Karpas-422 (cell line): ENCODE measurements around the gene BDKRB2. TPM values are rescaled to one million over a fixed set of nuclear protein-coding genes. Genes with fewer than 3 reads are reported as not detected.

ENCODE experiments used
- DNase-seq: peaks from one replicate; pipeline ENCODE4 v3.0.0-alpha.2; 2015
- H2AFZ ChIP-seq: fragments of 200-600 bp; sonication (generic); 2 replicates; pipeline ENCODE4 v1.6.1; 2014; ENCODE audit warnings: antibody characterized with exemption, low read length, mixed read lengths
- H3K27ac ChIP-seq: fragments of 200-600 bp; sonication (generic); 2 replicates; pipeline ENCODE4 v1.5.1; 2014; ENCODE audit warnings: mild to moderate bottlenecking, low read length, moderate library complexity
- H3K27me3 ChIP-seq: fragments of 200-600 bp; sonication (generic); 2 replicates; pipeline ENCODE4 v1.6.1; 2014; ENCODE audit warnings: low read length, mixed read lengths
- H3K36me3 ChIP-seq: fragments of 200-600 bp; sonication (generic); 2 replicates; pipeline ENCODE4 v1.6.1; 2014; ENCODE audit warnings: low read length, mixed read lengths; ENCODE audit not compliant: insufficient read depth
- H3K4me1 ChIP-seq: fragments of 200-600 bp; sonication (generic); 2 replicates; pipeline ENCODE4 v1.6.1; 2014; ENCODE audit warnings: mild to moderate bottlenecking, low read length, mixed read lengths
- H3K4me2 ChIP-seq: fragments of 200-600 bp; sonication (generic); 2 replicates; pipeline ENCODE4 v1.6.1; 2014; ENCODE audit warnings: low read length, low read depth, mild to moderate bottlenecking; ENCODE audit not compliant: poor library complexity, severe bottlenecking
- H3K4me3 ChIP-seq: fragments of 200-600 bp; sonication (generic); 2 replicates; pipeline ENCODE4 v1.5.1; 2014; ENCODE audit warnings: mild to moderate bottlenecking, antibody characterized with exemption, low read length, mixed read lengths
- H3K79me2 ChIP-seq: fragments of 200-600 bp; sonication (generic); 2 replicates; pipeline ENCODE4 v1.6.1; 2014; ENCODE audit warnings: mild to moderate bottlenecking, low read length, mixed read lengths
- H3K9ac ChIP-seq: fragments of 200-600 bp; sonication (generic); 2 replicates; pipeline ENCODE4 v1.6.0; 2014; ENCODE audit warnings: low read length
- H3K9me2 ChIP-seq: fragments of 200-600 bp; sonication (generic), shearing (Covaris generic); replicated peaks from 2 replicates; pipeline ENCODE4 v1.6.0; 2014; ENCODE audit warnings: mild to moderate bottlenecking, low read length, moderate library complexity; ENCODE audit not compliant: insufficient read depth
- H3K9me3 ChIP-seq: fragments of 300-700, 200-600 bp; sonication (generic); 2 replicates; pipeline ENCODE4 v1.6.1; 2014; ENCODE audit warnings: low read length, mixed read lengths
- H4K20me1 ChIP-seq: fragments of 200-600 bp; sonication (generic); 2 replicates; pipeline ENCODE4 v1.6.1; 2014; ENCODE audit warnings: mild to moderate bottlenecking, antibody characterized with exemption, low read length, low read depth; ENCODE audit not compliant: insufficient read depth
- total RNA-seq: library from RNA; depleted of rRNA; stranded (reverse); fragments of >200 nt; shearing (Covaris generic); gene quantifications from 2 replicates; pipeline ENCODE4 v1.2.3, GENCODE V29; 2014; ENCODE audit warnings: low replicate concordance

BDKRB2 gene
- total RNA-seq, 1 experiment from 2014 or later: not detected

DNA sequence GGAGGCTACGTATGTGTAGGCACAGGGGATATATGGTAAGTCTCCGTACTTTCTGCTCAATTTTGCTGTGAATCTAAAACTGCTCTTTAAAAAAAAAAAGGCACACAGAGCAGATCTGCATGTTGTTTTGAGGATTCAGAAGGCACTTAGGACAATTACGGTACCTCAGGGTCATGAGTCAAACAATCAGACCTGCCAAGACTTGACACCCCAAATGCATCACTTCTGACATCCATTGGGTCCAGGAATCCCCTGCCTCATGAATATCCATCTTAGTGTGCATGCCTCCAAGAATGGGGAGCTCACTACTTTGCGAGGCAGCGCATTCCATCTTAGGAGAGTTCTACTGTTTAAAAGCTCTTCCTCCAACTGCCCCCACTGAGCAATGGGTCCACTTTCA, 3.0 kb downstream of the BDKRB2 start:
- Histone ChIP-seq H2AFZ (no peak overlapping the region), H3K4me3 (no peak overlapping the region), H3K4me2 (no peak overlapping the region), H3K9ac (no peak overlapping the region), H3K36me3 (no peaks in the 10 kb centered on the region), H3K9me3 (no peaks in the 10 kb centered on the region), H3K27me3 (no peaks in the 10 kb centered on the region), H3K27ac (no peak overlapping the region), H4K20me1 (no peaks in the 10 kb centered on the region; the same call in 1 of the 2 replicates), H3K4me1 (peaks cover 13% of the 10 kb centered on the region), H3K79me2 (no peaks in the 10 kb centered on the region), H3K9me2 (no peaks in the 10 kb centered on the region)
- no peak for DNase-seq

DNA sequence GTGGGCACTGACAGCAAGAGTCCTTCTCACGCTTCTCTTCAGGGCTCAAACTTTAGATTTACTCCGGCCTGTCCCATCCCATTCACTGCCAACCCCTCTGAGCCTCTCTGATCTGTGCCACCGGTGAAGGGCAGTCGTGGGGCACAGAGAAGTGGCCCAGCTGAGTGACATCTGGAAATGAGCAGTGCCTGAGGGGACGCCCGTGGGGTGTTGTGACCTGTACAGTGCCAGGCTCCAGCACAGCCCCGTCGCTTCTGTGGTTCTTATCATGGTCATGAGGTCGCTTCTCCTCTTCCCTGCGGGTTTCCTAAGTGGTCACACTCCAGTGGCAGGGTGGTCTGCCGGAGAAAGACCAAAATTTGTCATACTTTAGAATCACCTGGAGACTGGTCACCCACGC, 4.1 kb downstream of the BDKRB2 start:
- H3K36me3 ChIP-seq: no peaks in the 10 kb centered on the region
- H3K4me1 ChIP-seq: peaks cover 13% of the 10 kb centered on the region
- H3K9me2 ChIP-seq: no peaks in the 10 kb centered on the region
- H3K27ac ChIP-seq: no peak overlapping the region
- no peaks in the 10 kb centered on the region; the same call in 1 of the 2 replicates for H4K20me1 ChIP-seq
- no peaks in the 10 kb centered on the region for H3K27me3 ChIP-seq
- H3K4me2 ChIP-seq: no peak overlapping the region
- DNase-seq: no peak
- H3K4me3 ChIP-seq: no peak overlapping the region
- H2AFZ ChIP-seq: no peak overlapping the region
- no peaks in the 10 kb centered on the region for H3K9me3 ChIP-seq
- no peaks in the 10 kb centered on the region for H3K79me2 ChIP-seq
- no peak overlapping the region for H3K9ac ChIP-seq

GRCh38 chr14:96212140-96212539, 7.5 kb downstream of the BDKRB2 start:
- Histone ChIP-seq H3K9me3 (no peaks in the 10 kb centered on the region), H3K79me2 (no peaks in the 10 kb centered on the region), H3K4me2 (no peak overlapping the region), H3K36me3 (no peaks in the 10 kb centered on the region), H3K27ac (no peak overlapping the region), H3K9ac (no peak overlapping the region), H2AFZ (no peak overlapping the region), H3K4me1 (no peaks in the 10 kb centered on the region), H4K20me1 (no peaks in the 10 kb centered on the region), H3K9me2 (no peaks in the 10 kb centered on the region), H3K4me3 (no peak overlapping the region), H3K27me3 (no peaks in the 10 kb centered on the region)
- DNase-seq: no peak

GRCh38 chr14:96212896-96213295, 8.3 kb downstream of the BDKRB2 start:
- H3K36me3 ChIP-seq: no peaks in the 10 kb centered on the region
- H3K27me3 ChIP-seq: no peaks in the 10 kb centered on the region
- H3K4me3 ChIP-seq: no peak overlapping the region
- no peak for DNase-seq
- H3K9me2 ChIP-seq: no peaks in the 10 kb centered on the region
- no peak overlapping the region for H3K9ac ChIP-seq
- H3K9me3 ChIP-seq: no peaks in the 10 kb centered on the region
- H3K27ac ChIP-seq: no peak overlapping the region
- no peaks in the 10 kb centered on the region for H3K4me1 ChIP-seq
- H4K20me1 ChIP-seq: no peaks in the 10 kb centered on the region
- no peak overlapping the region for H2AFZ ChIP-seq
- H3K4me2 ChIP-seq: no peak overlapping the region
- no peaks in the 10 kb centered on the region for H3K79me2 ChIP-seq

- Histone ChIP-seq H3K9me2 (no peaks in the 10 kb centered on the region), H3K4me3 (no peak overlapping the region), H3K79me2 (no peaks in the 10 kb centered on the region), H3K27ac (no peak overlapping the region), H4K20me1 (no peaks in the 10 kb centered on the region), H3K9ac (no peak overlapping the region), H3K9me3 (no peaks in the 10 kb centered on the region), H2AFZ (no peak overlapping the region), H3K27me3 (no peaks in the 10 kb centered on the region), H3K36me3 (no peaks in the 10 kb centered on the region), H3K4me2 (no peak overlapping the region), H3K4me1 (no peaks in the 10 kb centered on the region)
- DNase-seq: no peak
These were observed 9.3 kb downstream of the BDKRB2 start for GRCh38 chr14:96213871-96214465.

DNA sequence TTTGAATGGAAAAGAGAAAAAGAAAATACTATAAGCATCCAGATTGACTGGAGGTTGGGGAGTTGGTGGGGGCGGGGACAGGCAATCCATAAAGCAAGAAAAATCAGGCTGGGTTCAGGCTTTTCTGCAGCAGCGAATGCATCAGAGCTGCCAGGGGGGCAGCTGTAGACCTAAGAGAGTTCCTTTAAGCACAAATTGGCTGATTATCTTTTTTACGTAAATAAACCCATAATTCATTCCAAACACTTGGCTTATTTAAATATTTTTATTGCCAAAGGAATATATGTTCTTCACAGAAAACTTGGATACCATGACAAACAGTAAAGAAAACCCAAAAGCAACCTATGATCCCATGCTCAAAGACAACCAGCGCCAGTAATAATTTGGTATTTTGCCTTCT, 10.2 kb downstream of the BDKRB2 start:
- Histone ChIP-seq H3K79me2 (no peaks in the 10 kb centered on the region), H3K4me1 (no peaks in the 10 kb centered on the region), H3K9ac (no peak overlapping the region), H3K27me3 (no peaks in the 10 kb centered on the region), H3K9me2 (no peaks in the 10 kb centered on the region), H3K9me3 (no peaks in the 10 kb centered on the region), H2AFZ (no peak overlapping the region), H3K36me3 (no peaks in the 10 kb centered on the region), H4K20me1 (no peaks in the 10 kb centered on the region), H3K4me3 (no peak overlapping the region), H3K27ac (no peak overlapping the region), H3K4me2 (no peak overlapping the region)
- DNase-seq: no peak

- H2AFZ ChIP-seq: no peak overlapping the region
These were observed 11.0 kb downstream of the BDKRB2 start for GRCh38 chr14:96215452-96216244.

GRCh38 chr14:96216627-96217026, 12.0 kb downstream of the BDKRB2 start:
- H2AFZ ChIP-seq: no peak overlapping the region
- H3K4me1 ChIP-seq: no peaks in the 10 kb centered on the region
- H3K9me2 ChIP-seq: no peaks in the 10 kb centered on the region
- no peaks in the 10 kb centered on the region for H3K36me3 ChIP-seq
- DNase-seq: no peak
- H3K4me2 ChIP-seq: no peak overlapping the region
- no peak overlapping the region for H3K27ac ChIP-seq
- H3K27me3 ChIP-seq: no peaks in the 10 kb centered on the region
- H3K9ac ChIP-seq: no peak overlapping the region
- no peak overlapping the region for H3K4me3 ChIP-seq
- no peaks in the 10 kb centered on the region for H3K9me3 ChIP-seq
- no peaks in the 10 kb centered on the region for H4K20me1 ChIP-seq
- no peaks in the 10 kb centered on the region for H3K79me2 ChIP-seq

More at GRCh38 chr14:96215452-96216244, 11.0 kb downstream of the BDKRB2 start:
- Histone ChIP-seq H3K9ac (no peak overlapping the region), H3K27ac (no peak overlapping the region), H3K27me3 (no peaks in the 10 kb centered on the region), H3K4me3 (no peak overlapping the region), H3K9me2 (no peaks in the 10 kb centered on the region), H3K36me3 (no peaks in the 10 kb centered on the region), H4K20me1 (no peaks in the 10 kb centered on the region), H3K79me2 (no peaks in the 10 kb centered on the region), H3K4me2 (no peak overlapping the region), H3K4me1 (no peaks in the 10 kb centered on the region), H3K9me3 (no peaks in the 10 kb centered on the region)
- DNase-seq: no peak
